Measurements from ENCODE around the gene BEST4. TPM values are rescaled to one million over a fixed set of nuclear protein-coding genes. Genes with fewer than 3 reads are reported as not detected.

The BEST4 gene
- total RNA-seq (1 to 10 TPM in 1 of 4 donors, under 1 TPM in 1, not detected in 2; 0.33 to 1.1 TPM), polyA plus RNA-seq (10 to 100 TPM in 2 of 3 donors, 1 to 10 TPM in 1; 6.0 to 37.1 (median 10.2) TPM)

- no peaks in the 10 kb centered on the region for H3K27me3 ChIP-seq
- no peak for DNase-seq
- no peaks in the 10 kb centered on the region for H3K36me3 ChIP-seq
- no peak for TF ChIP-seq POLR2AphosphoS5 (IDR thresholded peaks at IDR 0.05)
- TF ChIP-seq CTCF (IDR thresholded peaks at IDR 0.05), result no peak
- TF ChIP-seq POLR2A (IDR thresholded peaks at IDR 0.05), result no peak
- TF ChIP-seq EP300 (IDR thresholded peaks at IDR 0.05), result no peak
- H3K27ac ChIP-seq, result no peak within 1 kb of the TSS
- intact Hi-C loops (cut with DNase I), result loop anchor here (5.0 kb wide), 2 partner anchors 34 to 224 kb away; partner anchors contain the start of genes HECTD3 and UROD
- no peak within 1 kb of the TSS for H3K4me3 ChIP-seq
- WGBS, 2 donors, result 81 to 91% methylated on average over 9 of the region's 9 CpGs
- H3K9me3 ChIP-seq, result no peaks in the 10 kb centered on the region
- peaks cover 0 to 34% (median 24%) of the 10 kb centered on the region in 4 donors for H3K4me1 ChIP-seq
These were observed at the start of gene BEST4 for GRCh38 chr1:44788120-44788860. Gene BEST4, minus strand, starts transcription at chr1:44788170. Its CDS starts 465 bp downstream, at chr1:44787705.

- Histone ChIP-seq H3K36me3 (no peaks in the 10 kb centered on the region), H3K27ac (no peak overlapping the region)
These were observed 48.0 kb upstream of the BEST4 start for GRCh38 chr1:44835738-44836675.

GRCh38 chr1:44834328-44834727 lies 46.4 kb upstream of the BEST4 start:
- DNase-seq, result no peak
- Histone ChIP-seq H3K27me3 (no peaks in the 10 kb centered on the region), H3K9me3 (no peaks in the 10 kb centered on the region), H3K27ac (no peak overlapping the region), H3K36me3 (no peaks in the 10 kb centered on the region), H3K4me1 (peaks cover 0 to 7% (median 4%) of the 10 kb centered on the region in 4 donors), H3K4me3 (no peak overlapping the region)
- TF ChIP-seq CTCF (IDR thresholded peaks at IDR 0.05), result no peak
- no peak for TF ChIP-seq POLR2A (IDR thresholded peaks at IDR 0.05)
- TF ChIP-seq POLR2AphosphoS5 (IDR thresholded peaks at IDR 0.05), result no peak
- TF ChIP-seq EP300 (IDR thresholded peaks at IDR 0.05), result no peak
- intact Hi-C loops (cut with DNase I), result no loop called here
- 71 to 77% methylated on average over 7 of the region's 7 CpGs for WGBS, 2 donors

More at GRCh38 chr1:44835738-44836675, 48.0 kb upstream of the BEST4 start:
- peaks cover 0 to 7% (median 4%) of the 10 kb centered on the region in 4 donors for H3K4me1 ChIP-seq
- intact Hi-C loops (cut with DNase I), result loop anchor here (5.0 kb wide), 1 partner anchor 44 kb away; no protein-coding TSS in a partner anchor
- WGBS, 2 donors, result 64 to 69% methylated on average over 23 of the region's 23 CpGs
- no peak overlapping the region for H3K4me3 ChIP-seq
- H3K9me3 ChIP-seq, result no peaks in the 10 kb centered on the region
- peak; percentile 87 for DNase-seq
- H3K27me3 ChIP-seq, result no peaks in the 10 kb centered on the region
- TF ChIP-seq POLR2A (IDR thresholded peaks at IDR 0.05) (no peak), EP300 (IDR thresholded peaks at IDR 0.05) (no peak), POLR2AphosphoS5 (IDR thresholded peaks at IDR 0.05) (peak in 2 of 4 donors; percentile 12 to 20), CTCF (IDR thresholded peaks at IDR 0.05) (peak; percentile 58 to 76 (median 70))

GRCh38 chr1:44832056-44832705 lies 44.2 kb upstream of the BEST4 start:
- no peak for TF ChIP-seq POLR2A (IDR thresholded peaks at IDR 0.05)
- TF ChIP-seq CTCF (IDR thresholded peaks at IDR 0.05), result no peak
- no peak for TF ChIP-seq POLR2AphosphoS5 (IDR thresholded peaks at IDR 0.05)
- TF ChIP-seq EP300 (IDR thresholded peaks at IDR 0.05), result no peak
- Histone ChIP-seq H3K4me3 (no peak overlapping the region), H3K36me3 (no peaks in the 10 kb centered on the region), H3K4me1 (peaks cover 0 to 7% (median 4%) of the 10 kb centered on the region in 4 donors), H3K27ac (no peak overlapping the region), H3K27me3 (no peaks in the 10 kb centered on the region), H3K9me3 (no peaks in the 10 kb centered on the region)
- 78 to 80% methylated on average over 13 of the region's 13 CpGs for WGBS, 2 donors
- DNase-seq, result no peak
- intact Hi-C loops (cut with DNase I), result no loop called here
